Measurements from ENCODE around the gene ANXA7.

- TF ChIP-seq POLR2AphosphoS5 (IDR thresholded peaks at IDR 0.05) (no peak), POLR2A (IDR thresholded peaks at IDR 0.05) (no peak), EP300 (IDR thresholded peaks at IDR 0.05; ENCODE audit: low read depth) (no peak)
- TF ChIP-seq, protein P1, sequence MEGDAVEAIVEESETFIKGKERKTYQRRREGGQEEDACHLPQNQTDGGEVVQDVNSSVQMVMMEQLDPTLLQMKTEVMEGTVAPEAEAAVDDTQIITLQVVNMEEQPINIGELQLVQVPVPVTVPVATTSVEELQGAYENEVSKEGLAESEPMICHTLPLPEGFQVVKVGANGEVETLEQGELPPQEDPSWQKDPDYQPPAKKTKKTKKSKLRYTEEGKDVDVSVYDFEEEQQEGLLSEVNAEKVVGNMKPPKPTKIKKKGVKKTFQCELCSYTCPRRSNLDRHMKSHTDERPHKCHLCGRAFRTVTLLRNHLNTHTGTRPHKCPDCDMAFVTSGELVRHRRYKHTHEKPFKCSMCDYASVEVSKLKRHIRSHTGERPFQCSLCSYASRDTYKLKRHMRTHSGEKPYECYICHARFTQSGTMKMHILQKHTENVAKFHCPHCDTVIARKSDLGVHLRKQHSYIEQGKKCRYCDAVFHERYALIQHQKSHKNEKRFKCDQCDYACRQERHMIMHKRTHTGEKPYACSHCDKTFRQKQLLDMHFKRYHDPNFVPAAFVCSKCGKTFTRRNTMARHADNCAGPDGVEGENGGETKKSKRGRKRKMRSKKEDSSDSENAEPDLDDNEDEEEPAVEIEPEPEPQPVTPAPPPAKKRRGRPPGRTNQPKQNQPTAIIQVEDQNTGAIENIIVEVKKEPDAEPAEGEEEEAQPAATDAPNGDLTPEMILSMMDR (IDR thresholded peaks at IDR 0.05), result no peak
Measured at GRCh38 chr10:73357821-73358220, 56.0 kb downstream of the ANXA7 start.
